Testis (tissue), 3 donors: ENCODE results near the gene NEUROG1. TPM values are rescaled to one million over a fixed set of nuclear protein-coding genes. Genes with fewer than 3 reads are reported as not detected.
"Not testable (repeated sequence)": the region's sequence is repeated elsewhere in the genome, so short reads cannot be mapped to it uniquely, and the experiment has no call there.

Experiments
- DNase-seq: peaks from one replicate; pipeline ENCODE4 v3.0.0-alpha.2; 2019
- H3K27ac ChIP-seq, 2 donors: fragments of 200-600 bp; sonication (generic); one replicate each; pipeline ENCODE4 v1.5.1; 2019
- H3K27me3 ChIP-seq: fragments of 200-600 bp; sonication (generic); one replicate; pipeline ENCODE4 v1.5.1; 2019
- H3K36me3 ChIP-seq: fragments of 200-600 bp; sonication (generic); one replicate; pipeline ENCODE4 v1.5.1; 2017; ENCODE audit warnings: low read depth; ENCODE audit errors: missing control alignments
- H3K4me1 ChIP-seq: fragments of 200-600 bp; sonication (generic); one replicate; pipeline ENCODE4 v1.5.1; 2019
- H3K4me3 ChIP-seq, 2 donors: fragments of 200-600 bp; sonication (generic); one replicate each; pipeline ENCODE4 v1.5.1; 2017 to 2019
- H3K9me3 ChIP-seq: fragments of 200-600 bp; sonication (generic); one replicate; pipeline ENCODE4 v1.5.1; 2017
- POLR2A ChIP-seq: fragments of 450-650 bp; IDR thresholded peaks from one replicate; pipeline ENCODE4 v1.6.1; 2017; ENCODE audit warnings: antibody characterized with exemption, mild to moderate bottlenecking, moderate library complexity
- WGBS, 2 donors: methylation state at CpG; one replicate each; pipeline ENCODE4 v1.1.5; 2018; 5-methylcytosine and 5-hydroxymethylcytosine counted together
- intact Hi-C: fragments of 100-400 bp; cut with DNase I; formaldehyde crosslinking; loops from one replicate; pipeline ENCODE4 v1.15.1; 2023; ENCODE audit warnings: low total_unique reads
- polyA plus RNA-seq: library from polyadenylated mRNA; stranded (reverse); fragments of 350-450 nt; fragmentation: Illumina TruSeq; extraction: RNeasy Lipid Tissue Mini Kit (QIAGEN cat#74804); gene quantifications from one replicate; pipeline ENCODE4 v1.2.3, GENCODE V29; 2014; ENCODE audit warnings: low read depth, low replicate concordance; ENCODE audit not compliant: insufficient read depth
- total RNA-seq, 2 donors: library from RNA; depleted of rRNA; stranded (reverse); fragments of >200 nt; gene quantifications; one replicate each; pipeline ENCODE4 v1.2.3, GENCODE V29; 2016
- TF ChIP-seq, protein P1 (sequence below), 3 experiments: fragments of 450-650 bp in 2 of 3; fragments of 200-600 bp in 1 of 3; sonication (generic) in 1 of 3; IDR thresholded peaks; one replicate each; pipeline ENCODE4 v1.5.1; 2016 to 2019; ENCODE audit warnings: antibody characterized with exemption in 3 of 3, mild to moderate bottlenecking in 2 of 3, moderate library complexity in 1 of 3

Gene NEUROG1
- total and polyA plus RNA-seq, 3 donors from 2014 or later = not detected

DNA sequence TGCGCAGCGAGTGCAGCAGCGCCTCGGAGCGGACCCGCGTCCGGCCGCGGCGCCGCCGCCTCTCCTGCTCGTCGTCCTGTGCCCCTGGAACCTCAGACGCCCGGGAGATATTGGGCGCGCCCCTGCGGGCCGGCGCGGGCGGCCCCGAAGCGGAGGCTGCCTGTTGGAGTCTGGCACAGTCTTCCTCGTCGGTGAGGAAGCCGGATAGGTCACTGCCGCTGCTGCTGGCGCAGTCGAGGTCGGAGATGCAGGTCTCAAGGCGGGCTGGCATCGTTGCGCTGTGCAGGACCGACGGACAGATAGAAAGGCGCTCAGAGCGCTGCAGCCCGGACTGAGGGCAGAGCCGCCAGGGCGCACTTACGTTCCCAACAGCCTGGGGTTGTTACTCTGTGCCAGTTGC lies 344 bp downstream of the NEUROG1 start:
- DNase-seq = no peak
- Histone ChIP-seq H3K9me3 (no peaks in the 10 kb centered on the region), H3K36me3 (no peaks in the 10 kb centered on the region), H3K27me3 (no peaks in the 10 kb centered on the region), H3K27ac (no peak overlapping the region), H3K4me1 (peaks cover 15% of the 10 kb centered on the region), H3K4me3 (peak overlapping the region; percentile 18 to 41)
- intact Hi-C loops = no loop called here
- 1% methylated on average over 44 of the region's 44 CpGs; no CpG with 5 or more reads in 1 of the 2 donors for WGBS, 2 donors
- TF ChIP-seq, protein P1, sequence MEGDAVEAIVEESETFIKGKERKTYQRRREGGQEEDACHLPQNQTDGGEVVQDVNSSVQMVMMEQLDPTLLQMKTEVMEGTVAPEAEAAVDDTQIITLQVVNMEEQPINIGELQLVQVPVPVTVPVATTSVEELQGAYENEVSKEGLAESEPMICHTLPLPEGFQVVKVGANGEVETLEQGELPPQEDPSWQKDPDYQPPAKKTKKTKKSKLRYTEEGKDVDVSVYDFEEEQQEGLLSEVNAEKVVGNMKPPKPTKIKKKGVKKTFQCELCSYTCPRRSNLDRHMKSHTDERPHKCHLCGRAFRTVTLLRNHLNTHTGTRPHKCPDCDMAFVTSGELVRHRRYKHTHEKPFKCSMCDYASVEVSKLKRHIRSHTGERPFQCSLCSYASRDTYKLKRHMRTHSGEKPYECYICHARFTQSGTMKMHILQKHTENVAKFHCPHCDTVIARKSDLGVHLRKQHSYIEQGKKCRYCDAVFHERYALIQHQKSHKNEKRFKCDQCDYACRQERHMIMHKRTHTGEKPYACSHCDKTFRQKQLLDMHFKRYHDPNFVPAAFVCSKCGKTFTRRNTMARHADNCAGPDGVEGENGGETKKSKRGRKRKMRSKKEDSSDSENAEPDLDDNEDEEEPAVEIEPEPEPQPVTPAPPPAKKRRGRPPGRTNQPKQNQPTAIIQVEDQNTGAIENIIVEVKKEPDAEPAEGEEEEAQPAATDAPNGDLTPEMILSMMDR (IDR thresholded peaks at IDR 0.05) = no peak
- TF ChIP-seq POLR2A = no peak

DNA sequence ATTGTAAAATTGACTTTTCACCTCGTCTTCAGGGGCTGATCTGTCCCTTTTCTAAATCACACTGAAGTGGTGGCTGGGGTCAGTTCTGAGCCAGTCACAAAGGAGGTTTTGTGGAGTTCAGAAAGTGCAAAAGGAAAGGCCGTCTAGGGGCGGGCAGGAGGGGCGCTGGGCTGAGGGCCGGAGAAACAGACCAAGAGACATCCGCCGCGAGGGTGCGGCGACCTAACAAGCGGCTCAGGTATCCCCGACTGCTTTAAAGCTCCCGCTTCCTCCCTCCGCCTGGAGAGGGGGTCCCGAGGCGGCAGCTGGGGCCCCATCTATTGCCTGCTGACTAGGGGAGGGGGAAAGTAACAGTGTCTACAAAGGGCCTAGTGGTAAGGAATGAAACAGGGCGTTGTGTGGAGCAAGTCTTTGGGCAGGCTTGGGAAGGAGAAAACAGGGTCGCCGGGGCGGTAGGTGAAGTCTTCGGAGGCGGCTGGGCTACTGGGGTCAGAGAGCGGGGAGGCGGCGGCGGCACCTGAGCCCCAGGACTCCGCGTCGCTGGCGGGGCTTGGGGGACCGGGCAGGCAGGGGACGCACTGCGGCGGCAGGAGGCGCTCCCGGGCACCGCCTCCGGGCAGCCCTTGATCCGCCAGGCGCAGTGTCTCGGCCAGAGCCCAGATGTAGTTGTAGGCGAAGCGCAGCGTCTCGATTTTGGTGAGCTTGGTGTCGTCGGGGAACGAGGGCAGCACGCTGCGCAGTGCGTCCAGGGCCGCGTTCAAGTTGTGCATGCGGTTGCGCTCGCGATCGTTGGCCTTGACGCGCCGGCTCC lies 950 bp downstream of the NEUROG1 start:
- intact Hi-C loops = no loop called here
- no peaks in the 10 kb centered on the region for H3K36me3 ChIP-seq
- DNase-seq = no peak
- no peaks in the 10 kb centered on the region for H3K9me3 ChIP-seq
- 3% methylated on average over 38 to 46 of the region's 61 CpGs for WGBS, 2 donors
- peaks cover 15% of the 10 kb centered on the region for H3K4me1 ChIP-seq
- TF ChIP-seq, protein P1 (IDR thresholded peaks at IDR 0.05) = no peak
- TF ChIP-seq POLR2A = no peak
- peak overlapping the region; percentile 18 to 41 for H3K4me3 ChIP-seq
- H3K27ac ChIP-seq = no peak overlapping the region
- no peaks in the 10 kb centered on the region for H3K27me3 ChIP-seq

DNA sequence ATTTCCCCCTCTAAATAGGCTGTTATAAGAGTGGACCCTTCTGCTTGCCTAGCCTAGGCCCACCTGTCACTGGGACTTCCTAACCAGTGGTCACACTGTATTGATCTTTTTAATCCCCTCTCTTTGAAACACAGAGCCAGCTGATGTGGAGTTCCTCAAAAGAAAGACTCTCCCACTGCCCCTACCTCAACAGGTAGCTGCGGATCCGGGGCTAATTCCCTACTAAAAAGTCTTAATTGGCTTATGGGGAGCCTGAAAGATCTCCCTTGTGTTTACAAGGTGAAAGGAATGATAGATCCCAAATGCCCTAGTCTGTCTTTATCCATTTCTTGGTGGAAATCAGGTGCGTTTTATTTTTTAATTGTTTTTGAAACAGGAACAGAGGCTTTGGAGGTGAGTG lies 2.0 kb downstream of the NEUROG1 start:
- no peak for TF ChIP-seq POLR2A
- TF ChIP-seq, protein P1 (IDR thresholded peaks at IDR 0.05) = no peak
- H3K4me1 ChIP-seq = peaks cover 15% of the 10 kb centered on the region
- H3K27me3 ChIP-seq = no peaks in the 10 kb centered on the region
- H3K27ac ChIP-seq = no peak overlapping the region
- H3K36me3 ChIP-seq = no peaks in the 10 kb centered on the region
- intact Hi-C loops = no loop called here
- no peak overlapping the region for H3K4me3 ChIP-seq
- 59 to 60% methylated on average over 3 of the region's 3 CpGs for WGBS, 2 donors
- no peak for DNase-seq
- no peaks in the 10 kb centered on the region for H3K9me3 ChIP-seq

DNA sequence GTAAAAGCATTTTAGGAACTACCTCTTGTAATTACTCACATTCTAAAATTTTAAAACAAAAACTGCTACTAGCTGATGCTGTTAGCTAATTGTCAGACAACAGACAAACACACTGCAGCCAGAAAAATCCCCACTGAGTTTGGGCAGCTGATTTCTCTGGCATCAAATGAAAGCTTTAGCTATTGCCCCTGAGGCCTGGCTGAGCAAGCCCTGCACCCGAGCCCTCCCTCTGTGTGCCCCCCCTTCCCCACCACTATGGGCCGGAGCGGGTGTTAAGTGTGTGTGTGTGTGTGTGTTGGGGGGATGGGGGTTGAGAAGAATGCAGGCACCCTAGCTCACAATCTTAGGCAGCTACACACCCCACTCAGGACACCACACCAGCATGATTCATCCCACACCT lies 2.4 kb downstream of the NEUROG1 start:
- WGBS, 2 donors = 44 to 74% methylated on average over 3 of the region's 3 CpGs
- no peaks in the 10 kb centered on the region for H3K27me3 ChIP-seq

DNA sequence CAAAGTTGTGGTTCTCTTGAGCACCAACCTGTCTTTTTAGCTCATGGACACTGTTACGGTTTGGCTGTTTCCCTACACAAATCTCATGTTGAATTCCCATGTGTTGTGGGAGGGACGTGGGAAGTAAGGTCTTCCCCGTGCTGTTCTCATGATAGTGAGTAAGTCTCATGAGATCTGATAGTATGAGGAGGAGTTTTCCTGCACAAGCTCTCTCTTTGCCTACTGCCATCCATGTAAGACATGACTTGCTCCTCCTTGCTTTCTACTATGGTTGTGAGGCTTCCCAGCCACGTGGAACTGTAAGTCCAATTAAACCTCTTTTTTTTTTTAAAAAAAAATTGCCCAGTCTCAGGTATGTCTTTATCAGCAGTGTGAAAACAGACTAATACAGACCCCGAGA lies 6.2 kb downstream of the NEUROG1 start:
- H3K36me3 ChIP-seq, DNase-seq, H3K4me3 ChIP-seq, H3K9me3 ChIP-seq, H3K27ac ChIP-seq, H3K4me1 ChIP-seq, H3K27me3 ChIP-seq, intact Hi-C loops: not testable (repeated sequence)
- 68 to 77% methylated on average over 5 of the region's 5 CpGs for WGBS, 2 donors

More for the DNA sequence above, 2.4 kb downstream of the NEUROG1 start:
- DNase-seq = no peak
- Histone ChIP-seq H3K4me1 (peaks cover 15% of the 10 kb centered on the region), H3K9me3 (no peaks in the 10 kb centered on the region), H3K4me3 (no peak overlapping the region), H3K27ac (no peak overlapping the region), H3K36me3 (no peaks in the 10 kb centered on the region)
- TF ChIP-seq, protein P1 (IDR thresholded peaks at IDR 0.05) = no peak
- TF ChIP-seq POLR2A = no peak
- intact Hi-C loops = no loop called here
